Astrocyte (in vitro differentiated cells and primary cell): ENCODE results near the gene RAB31. TPM values are rescaled to one million over a fixed set of nuclear protein-coding genes. Genes with fewer than 3 reads are reported as not detected.
A peak's percentile ranks its signal among the peaks of the same experiment; 100 is the strongest.

ENCODE experiments used
- DNase-seq: peaks from one replicate; pipeline ENCODE4 v3.0.0-alpha.2; 2010; ENCODE audit warnings: low read depth
- FAIRE-seq: peaks from 2 replicates; lab custom pipeline; 2011; peaks lifted over from hg19 to GRCh38; lab: Jason Lieb, UNC
- H2AFZ ChIP-seq: 2 replicates; pipeline ENCODE4 v1.6.0; 2012; ENCODE audit warnings: low read depth, low read length, inconsistent platforms
- H3K27ac ChIP-seq: 2 replicates; pipeline ENCODE4 v1.5.1; 2011; ENCODE audit warnings: low read depth, low read length, inconsistent platforms
- H3K27me3 ChIP-seq: 2 replicates; pipeline ENCODE4 v1.6.0; 2011; ENCODE audit warnings: low read length, inconsistent platforms; ENCODE audit not compliant: insufficient read depth
- H3K36me3 ChIP-seq: 2 replicates; pipeline ENCODE4 v1.5.1; 2011; ENCODE audit warnings: low read length, inconsistent platforms; ENCODE audit not compliant: insufficient read depth
- H3K4me1 ChIP-seq: 2 replicates; pipeline ENCODE4 v1.5.1; 2011; ENCODE audit warnings: low read length, inconsistent platforms; ENCODE audit not compliant: insufficient read depth
- H3K4me2 ChIP-seq: 2 replicates; pipeline ENCODE4 v1.6.0; 2012; ENCODE audit warnings: low read length, inconsistent platforms
- H3K4me3 ChIP-seq: 2 replicates; pipeline ENCODE4 v1.5.1; 2011; ENCODE audit warnings: low read depth, mild to moderate bottlenecking, low read length, inconsistent platforms; ENCODE audit not compliant: insufficient read depth
- H3K79me2 ChIP-seq: 2 replicates; pipeline ENCODE4 v1.6.0; 2012; ENCODE audit warnings: mild to moderate bottlenecking, low read length, inconsistent platforms; ENCODE audit not compliant: insufficient read depth
- H3K9ac ChIP-seq: 2 replicates; pipeline ENCODE4 v1.6.0; 2012; ENCODE audit warnings: mild to moderate bottlenecking, low read length, inconsistent platforms
- H3K9me3 ChIP-seq: 2 replicates; pipeline ENCODE4 v1.5.1; 2012; ENCODE audit warnings: low read depth, mild to moderate bottlenecking, low read length, inconsistent platforms; ENCODE audit not compliant: insufficient read depth
- H4K20me1 ChIP-seq: 2 replicates; pipeline ENCODE4 v1.6.0; 2012; ENCODE audit warnings: low read length, inconsistent platforms; ENCODE audit not compliant: insufficient read depth
- H3K27ac Mint-ChIP-seq: one replicate; pipeline ENCODE4 v1.8.0; 2021; ENCODE audit warnings: mild to moderate bottlenecking, mixed read lengths; ENCODE audit not compliant: unreplicated experiment
- H3K27me3 Mint-ChIP-seq: one replicate; pipeline ENCODE4 v1.8.0; 2021; ENCODE audit warnings: low read depth, mixed read lengths; ENCODE audit not compliant: unreplicated experiment
- H3K36me3 Mint-ChIP-seq: one replicate; pipeline ENCODE4 v1.8.0; 2021; ENCODE audit warnings: low read depth, mixed read lengths; ENCODE audit not compliant: unreplicated experiment
- H3K4me1 Mint-ChIP-seq: one replicate; pipeline ENCODE4 v1.8.0; 2021; ENCODE audit warnings: low read depth, mixed read lengths; ENCODE audit not compliant: unreplicated experiment
- H3K4me3 Mint-ChIP-seq: one replicate; pipeline ENCODE4 v1.8.0; 2021; ENCODE audit warnings: mild to moderate bottlenecking, moderate library complexity, mixed read lengths; ENCODE audit not compliant: unreplicated experiment
- H3K9me3 Mint-ChIP-seq: one replicate; pipeline ENCODE4 v1.8.0; 2021; ENCODE audit warnings: mild to moderate bottlenecking, mixed read lengths; ENCODE audit not compliant: unreplicated experiment
- EZH2 ChIP-seq: IDR thresholded peaks from 2 replicates; pipeline ENCODE4 v1.6.1; 2012; ENCODE audit warnings: mild to moderate bottlenecking, low read length, inconsistent platforms; ENCODE audit not compliant: insufficient read depth
- total RNA-seq: library from RNA; stranded (reverse); gene quantifications from 2 replicates; pipeline ENCODE4 v1.2.1, GENCODE V29; 2021
- TF ChIP-seq, protein P1 (sequence below): IDR thresholded peaks from 2 replicates; pipeline ENCODE4 v1.5.1; 2011; ENCODE audit warnings: low read depth, mild to moderate bottlenecking, inconsistent platforms, low read length, moderate library complexity; ENCODE audit not compliant: insufficient read depth

Gene RAB31
- total RNA-seq, 1 donor from 2014 or later: 100 TPM

DNA sequence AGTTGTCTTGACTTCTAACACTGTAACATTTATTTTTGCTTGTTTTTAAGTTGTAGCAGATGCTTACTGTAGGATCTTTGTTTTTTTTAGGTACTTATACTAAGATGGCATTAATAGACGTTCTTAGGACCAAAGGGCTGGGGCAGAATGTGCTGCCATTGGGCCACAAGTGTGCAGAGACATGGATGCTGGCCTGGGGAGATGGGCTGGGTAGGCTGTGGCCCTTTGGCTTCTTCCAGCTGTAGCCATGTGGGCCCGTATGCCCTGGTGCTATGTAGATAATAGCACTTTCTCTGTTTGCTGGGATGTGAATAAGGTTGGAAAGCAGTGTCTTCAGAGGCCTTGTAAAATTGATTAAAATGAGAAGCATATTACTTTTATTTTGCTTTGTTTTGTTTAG is 18.8 kb downstream of the RAB31 start:
- peaks cover 46% of the 10 kb centered on the region for H4K20me1 ChIP-seq
- Mint-ChIP-seq H3K4me3 (no peak overlapping the region), H3K36me3 (peaks cover 13% of the 10 kb centered on the region), H3K27ac (no peak overlapping the region), H3K9me3 (peaks cover 2% of the 10 kb centered on the region), H3K27me3 (no peaks in the 10 kb centered on the region), H3K4me1 (peaks cover 19% of the 10 kb centered on the region)
- H3K79me2 ChIP-seq: peaks cover 84% of the 10 kb centered on the region
- no peaks in the 10 kb centered on the region for H3K27me3 ChIP-seq
- TF ChIP-seq, protein P1, sequence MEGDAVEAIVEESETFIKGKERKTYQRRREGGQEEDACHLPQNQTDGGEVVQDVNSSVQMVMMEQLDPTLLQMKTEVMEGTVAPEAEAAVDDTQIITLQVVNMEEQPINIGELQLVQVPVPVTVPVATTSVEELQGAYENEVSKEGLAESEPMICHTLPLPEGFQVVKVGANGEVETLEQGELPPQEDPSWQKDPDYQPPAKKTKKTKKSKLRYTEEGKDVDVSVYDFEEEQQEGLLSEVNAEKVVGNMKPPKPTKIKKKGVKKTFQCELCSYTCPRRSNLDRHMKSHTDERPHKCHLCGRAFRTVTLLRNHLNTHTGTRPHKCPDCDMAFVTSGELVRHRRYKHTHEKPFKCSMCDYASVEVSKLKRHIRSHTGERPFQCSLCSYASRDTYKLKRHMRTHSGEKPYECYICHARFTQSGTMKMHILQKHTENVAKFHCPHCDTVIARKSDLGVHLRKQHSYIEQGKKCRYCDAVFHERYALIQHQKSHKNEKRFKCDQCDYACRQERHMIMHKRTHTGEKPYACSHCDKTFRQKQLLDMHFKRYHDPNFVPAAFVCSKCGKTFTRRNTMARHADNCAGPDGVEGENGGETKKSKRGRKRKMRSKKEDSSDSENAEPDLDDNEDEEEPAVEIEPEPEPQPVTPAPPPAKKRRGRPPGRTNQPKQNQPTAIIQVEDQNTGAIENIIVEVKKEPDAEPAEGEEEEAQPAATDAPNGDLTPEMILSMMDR: no peak
- no peak for TF ChIP-seq EZH2
- no peak overlapping the region for H3K4me3 ChIP-seq
- H3K4me1 ChIP-seq: peaks cover 13% of the 10 kb centered on the region
- DNase-seq (no peak), FAIRE-seq (no peak)
- no peak overlapping the region for H3K9ac ChIP-seq
- no peaks in the 10 kb centered on the region for H3K9me3 ChIP-seq
- H3K27ac ChIP-seq: no peak overlapping the region
- H3K36me3 ChIP-seq: no peaks in the 10 kb centered on the region
- no peak overlapping the region for H2AFZ ChIP-seq
- no peak overlapping the region for H3K4me2 ChIP-seq

DNA sequence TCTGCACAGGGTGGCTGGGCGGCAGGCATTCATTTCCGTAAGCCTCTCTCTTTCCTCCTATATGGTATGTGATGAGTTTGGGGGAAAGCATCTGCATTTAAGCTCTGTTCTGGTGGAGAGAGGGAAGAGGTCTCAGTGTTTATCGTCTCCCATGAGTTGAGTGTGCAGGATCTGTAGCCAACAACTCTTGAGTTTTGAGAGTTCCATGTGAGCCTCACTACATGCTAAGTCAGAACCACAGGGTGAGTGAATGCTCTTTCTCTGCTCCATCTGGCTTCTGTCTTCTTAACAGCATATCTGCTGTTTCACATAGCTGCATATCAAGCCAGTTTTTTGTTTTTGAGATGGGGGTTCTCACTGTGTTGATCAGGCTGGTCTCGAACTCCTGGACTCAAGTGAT is 22.7 kb downstream of the RAB31 start:
- Mint-ChIP-seq H3K27me3 (no peaks in the 10 kb centered on the region), H3K36me3 (peaks cover 15% of the 10 kb centered on the region)

DNA sequence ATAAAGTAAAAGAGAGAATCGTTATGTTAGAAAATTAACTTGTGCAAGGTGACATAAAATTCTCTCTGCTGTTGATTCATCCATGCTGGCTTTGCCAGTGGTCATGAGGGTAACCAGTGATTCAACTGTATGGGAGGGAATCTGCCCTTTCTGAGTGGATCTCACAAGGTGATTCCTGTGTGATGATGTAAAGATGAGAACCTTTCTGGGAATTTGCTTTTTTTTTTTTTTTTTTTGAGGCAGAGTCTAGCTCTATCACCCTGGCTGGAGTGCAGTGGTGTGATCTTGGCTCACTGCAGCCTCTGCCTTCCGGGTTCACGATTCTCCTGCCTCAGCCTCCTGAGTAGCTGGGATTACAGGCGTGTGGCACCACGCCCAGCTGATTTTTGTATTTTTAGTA is 23.3 kb downstream of the RAB31 start:
- Mint-ChIP-seq H3K4me3 (peak overlapping the region; percentile 64), H3K36me3 (peaks cover 16% of the 10 kb centered on the region), H3K27ac (peak overlapping the region; percentile 92), H3K4me1 (peaks cover 36% of the 10 kb centered on the region), H3K27me3 (no peaks in the 10 kb centered on the region), H3K9me3 (no peaks in the 10 kb centered on the region)
- H3K4me2 ChIP-seq: peak overlapping the region; percentile 38
- TF ChIP-seq, protein P1: no peak
- TF ChIP-seq EZH2: no peak
- no peaks in the 10 kb centered on the region for H3K9me3 ChIP-seq
- no peaks in the 10 kb centered on the region for H3K27me3 ChIP-seq
- H3K27ac ChIP-seq: peak overlapping the region; percentile 54
- H2AFZ ChIP-seq: no peak overlapping the region
- H3K36me3 ChIP-seq: peaks cover 8% of the 10 kb centered on the region
- peaks cover 86% of the 10 kb centered on the region for H3K79me2 ChIP-seq
- H3K4me1 ChIP-seq: peaks cover 13% of the 10 kb centered on the region
- peak overlapping the region; percentile 21 for H3K9ac ChIP-seq
- H3K4me3 ChIP-seq: no peak overlapping the region
- DNase-seq (peak; percentile 91), FAIRE-seq (peak; percentile 56)
- peaks cover 50% of the 10 kb centered on the region for H4K20me1 ChIP-seq

More for the DNA sequence above, 22.7 kb downstream of the RAB31 start:
- Histone ChIP-seq H3K9ac (peak overlapping the region; percentile 21), H3K79me2 (peaks cover 86% of the 10 kb centered on the region), H3K27me3 (no peaks in the 10 kb centered on the region), H4K20me1 (peaks cover 53% of the 10 kb centered on the region), H3K27ac (peak overlapping the region; percentile 54), H3K4me2 (peak overlapping the region; percentile 26), H3K36me3 (peaks cover 8% of the 10 kb centered on the region), H3K4me1 (peaks cover 13% of the 10 kb centered on the region), H2AFZ (no peak overlapping the region), H3K4me3 (no peak overlapping the region), H3K9me3 (no peaks in the 10 kb centered on the region)
- Mint-ChIP-seq H3K9me3 (no peaks in the 10 kb centered on the region), H3K4me1 (peaks cover 35% of the 10 kb centered on the region), H3K27ac (peak overlapping the region; percentile 92), H3K4me3 (no peak overlapping the region)
- DNase-seq (no peak), FAIRE-seq (no peak)
- TF ChIP-seq, protein P1: no peak
- no peak for TF ChIP-seq EZH2
